ENCODE results near the gene CCL28.

CCL28 gene

DNA sequence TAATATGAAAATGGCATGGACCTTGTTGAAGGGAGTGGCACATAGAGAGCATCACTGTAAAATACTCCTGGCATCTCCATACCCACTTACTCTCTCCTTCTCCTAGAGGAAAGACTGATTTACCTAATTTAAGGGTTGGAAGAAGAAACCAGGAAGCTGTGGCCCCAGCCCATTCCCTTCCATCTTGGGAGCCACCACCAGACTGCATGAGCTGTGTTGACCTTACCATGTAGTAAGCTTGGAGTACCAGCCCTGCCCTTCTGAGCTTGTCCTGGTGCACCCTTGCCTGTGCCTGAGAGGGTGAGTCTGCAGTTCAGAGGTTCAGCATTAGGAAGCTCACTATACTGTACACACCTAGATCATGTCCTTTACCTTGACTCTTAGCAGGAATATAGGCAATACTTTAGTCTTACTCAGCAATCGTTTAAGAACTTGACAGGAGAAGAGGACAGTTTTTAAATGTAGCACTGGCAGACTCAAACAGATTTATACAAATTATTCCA lies 63.3 kb downstream of the CCL28 start:
- TF ChIP-seq, protein P1, sequence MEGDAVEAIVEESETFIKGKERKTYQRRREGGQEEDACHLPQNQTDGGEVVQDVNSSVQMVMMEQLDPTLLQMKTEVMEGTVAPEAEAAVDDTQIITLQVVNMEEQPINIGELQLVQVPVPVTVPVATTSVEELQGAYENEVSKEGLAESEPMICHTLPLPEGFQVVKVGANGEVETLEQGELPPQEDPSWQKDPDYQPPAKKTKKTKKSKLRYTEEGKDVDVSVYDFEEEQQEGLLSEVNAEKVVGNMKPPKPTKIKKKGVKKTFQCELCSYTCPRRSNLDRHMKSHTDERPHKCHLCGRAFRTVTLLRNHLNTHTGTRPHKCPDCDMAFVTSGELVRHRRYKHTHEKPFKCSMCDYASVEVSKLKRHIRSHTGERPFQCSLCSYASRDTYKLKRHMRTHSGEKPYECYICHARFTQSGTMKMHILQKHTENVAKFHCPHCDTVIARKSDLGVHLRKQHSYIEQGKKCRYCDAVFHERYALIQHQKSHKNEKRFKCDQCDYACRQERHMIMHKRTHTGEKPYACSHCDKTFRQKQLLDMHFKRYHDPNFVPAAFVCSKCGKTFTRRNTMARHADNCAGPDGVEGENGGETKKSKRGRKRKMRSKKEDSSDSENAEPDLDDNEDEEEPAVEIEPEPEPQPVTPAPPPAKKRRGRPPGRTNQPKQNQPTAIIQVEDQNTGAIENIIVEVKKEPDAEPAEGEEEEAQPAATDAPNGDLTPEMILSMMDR (IDR thresholded peaks at IDR 0.05; ENCODE audit: control insufficient read depth, extremely low read depth, insufficient read depth), result no peak
- DNase-seq (ENCODE audit: low read depth), result no peak
- H3K4me3 ChIP-seq (ENCODE audit: low read depth, low read length), result no peak overlapping the region

DNA sequence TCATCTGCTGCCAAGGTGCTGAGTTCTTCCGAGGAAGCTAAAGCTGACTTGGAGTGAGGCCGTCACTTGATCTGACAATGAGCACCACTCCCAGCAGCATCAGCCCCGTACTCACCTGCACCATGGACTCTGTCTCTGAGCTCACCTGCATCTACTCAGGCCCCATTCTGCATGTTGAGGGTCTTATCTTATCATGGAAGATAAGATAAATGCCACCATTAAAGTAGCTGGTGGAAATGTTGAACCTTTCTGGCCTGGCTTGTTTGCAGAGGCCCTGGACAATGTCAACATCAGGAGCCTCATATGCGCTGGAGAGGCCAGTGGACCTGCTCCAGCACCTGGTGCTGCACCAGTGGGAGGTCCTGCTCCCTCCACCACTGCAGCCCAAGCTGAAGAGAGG lies 64.0 kb downstream of the CCL28 start:
- no peak overlapping the region for H3K4me3 ChIP-seq (ENCODE audit: low read depth, low read length)
- TF ChIP-seq, protein P1 (IDR thresholded peaks at IDR 0.05; ENCODE audit: control insufficient read depth, extremely low read depth, insufficient read depth), result no peak
- no peak for DNase-seq (ENCODE audit: low read depth)

DNA sequence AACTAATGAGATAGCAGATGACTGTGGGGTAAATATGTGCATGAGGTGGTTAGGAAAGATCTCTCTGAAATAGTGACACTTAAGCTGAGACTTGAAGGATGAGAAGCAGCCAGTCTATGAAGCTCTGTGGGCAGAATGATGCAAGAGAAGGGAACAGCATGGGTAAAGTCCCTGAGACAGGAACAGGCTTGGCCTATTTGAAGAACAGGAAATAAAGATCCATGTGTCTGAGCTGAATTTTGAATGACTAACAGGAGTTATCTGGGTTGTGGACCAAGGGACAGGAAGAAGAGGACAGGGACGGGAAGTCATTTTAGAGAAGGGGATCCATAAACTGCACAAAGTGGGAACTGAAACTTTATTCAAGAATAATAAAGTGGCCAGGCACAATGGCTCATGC lies 73.3 kb downstream of the CCL28 start:
- H3K4me3 ChIP-seq (ENCODE audit: low read depth, low read length), result no peak overlapping the region
- no peak for DNase-seq (ENCODE audit: low read depth)
- TF ChIP-seq, protein P1 (IDR thresholded peaks at IDR 0.05; ENCODE audit: control insufficient read depth, extremely low read depth, insufficient read depth), result no peak

DNA sequence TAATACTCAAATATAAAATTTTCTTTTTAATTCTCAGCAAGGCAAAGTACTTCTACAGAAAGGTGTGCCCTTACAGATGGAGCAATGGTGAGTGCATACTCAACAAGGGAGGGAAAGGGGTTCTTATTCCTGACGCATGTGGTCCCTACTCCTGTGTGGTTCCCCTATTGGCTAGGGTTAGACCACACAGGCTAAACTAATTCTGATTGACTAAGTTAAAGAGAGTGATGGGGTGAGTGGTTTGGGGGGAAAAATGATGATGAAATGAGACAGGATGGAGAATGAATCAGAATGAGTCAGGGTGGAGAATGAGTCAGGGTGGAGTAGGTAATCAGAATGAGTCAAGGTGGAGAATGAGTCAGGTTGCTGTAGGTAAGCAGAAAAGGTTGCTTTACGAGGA lies 76.0 kb downstream of the CCL28 start:
- H3K4me3 ChIP-seq (ENCODE audit: low read depth, low read length), result no peak overlapping the region
- TF ChIP-seq, protein P1 (IDR thresholded peaks at IDR 0.05; ENCODE audit: control insufficient read depth, extremely low read depth, insufficient read depth), result no peak
- DNase-seq (ENCODE audit: low read depth), result no peak

DNA sequence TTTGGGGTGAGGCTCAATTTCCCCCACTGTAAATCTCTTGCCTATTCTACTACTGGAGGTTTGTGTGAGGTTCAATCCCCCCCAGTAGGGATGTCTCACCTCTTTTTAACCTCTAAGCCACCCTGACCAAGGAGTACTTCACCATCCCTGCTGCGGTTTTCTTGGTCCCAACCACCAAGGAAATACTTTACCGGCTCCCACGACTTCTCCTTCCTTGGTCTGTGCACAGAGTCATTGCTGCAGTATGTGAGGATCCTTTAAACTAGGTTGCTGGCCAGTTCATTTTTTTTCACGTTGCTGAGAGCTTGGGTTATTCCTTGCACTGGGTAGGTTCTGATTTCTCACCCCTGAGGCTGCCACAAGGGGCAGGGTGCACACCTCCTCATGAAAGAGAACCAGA lies 76.5 kb downstream of the CCL28 start:
- no peak for DNase-seq (ENCODE audit: low read depth)
- no peak overlapping the region for H3K4me3 ChIP-seq (ENCODE audit: low read depth, low read length)
- TF ChIP-seq, protein P1 (IDR thresholded peaks at IDR 0.05; ENCODE audit: control insufficient read depth, extremely low read depth, insufficient read depth), result no peak

DNA sequence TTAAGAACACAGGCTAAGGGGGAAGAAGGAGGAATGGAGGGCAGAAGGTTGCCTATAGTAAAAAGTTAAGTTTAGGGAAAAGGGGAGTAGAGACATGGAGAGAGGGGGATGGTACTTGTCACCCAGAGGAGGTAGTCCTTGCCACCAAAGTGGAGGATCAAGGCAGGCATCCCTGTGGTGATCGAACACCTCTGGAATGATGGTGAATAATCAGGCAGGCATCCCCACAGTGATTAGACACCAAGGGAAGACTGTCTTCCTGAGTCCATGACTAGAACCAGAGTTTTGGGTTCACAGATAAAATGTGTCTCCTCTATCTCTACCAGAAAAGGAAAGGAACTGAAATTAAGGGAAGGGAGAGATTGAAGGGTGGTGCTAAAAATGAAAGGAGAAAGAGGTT lies 79.8 kb downstream of the CCL28 start:
- H3K4me3 ChIP-seq (ENCODE audit: low read depth, low read length), result no peak overlapping the region
- TF ChIP-seq, protein P1 (IDR thresholded peaks at IDR 0.05; ENCODE audit: control insufficient read depth, extremely low read depth, insufficient read depth), result no peak
- DNase-seq (ENCODE audit: low read depth), result no peak

All from LNCaP clone FGC (cell line).